PC-9 (cell line): Measurements from ENCODE around the gene SIK3. TPM values are rescaled to one million over a fixed set of nuclear protein-coding genes. Genes with fewer than 3 reads are reported as not detected.

Experiments
- BruUV-seq: library from RNA; stranded (reverse); fragments of 400-500 nt; replicated peaks from 2 replicates; lab custom pipeline; 2021; lab: Mats Ljungman, UMichigan
- CTCF ChIA-PET: fragments of 300-600 bp; sonication (Branson Sonifier 250); formaldehyde crosslinking; loops from one replicate; lab custom pipeline; 2022; ENCODE audit warnings: antibody characterized with exemption; lab: Charles Lee
- POLR2A ChIA-PET: fragments of 300-600 bp; sonication (Branson Sonifier 250); formaldehyde crosslinking; loops from one replicate; lab custom pipeline; 2022; ENCODE audit warnings: antibody characterized with exemption; ENCODE audit not compliant: unreplicated experiment; lab: Charles Lee
- DNase-seq, 2 experiments: peaks; one replicate each; pipeline versions ENCODE4 v3.0.0 to v3.0.0-alpha.2; 2015 to 2022; ENCODE audit warnings: mixed read lengths in 1 of 2
- H2AFZ ChIP-seq: fragments of 200-600 bp; sonication (generic); 2 replicates; pipeline ENCODE4 v1.8.1; 2017; ENCODE audit warnings: antibody characterized with exemption
- H3F3A ChIP-seq: fragments of 200-600 bp; sonication (generic); 2 replicates; pipeline ENCODE4 v1.8.1; 2017; ENCODE audit warnings: antibody characterized with exemption, mild to moderate bottlenecking, low read depth; ENCODE audit not compliant: insufficient read depth
- H3K27ac ChIP-seq: fragments of 200-600 bp; sonication (generic); 2 replicates; pipeline ENCODE4 v1.6.1; 2016; ENCODE audit warnings: mixed run types
- H3K27me3 ChIP-seq: fragments of 200-600 bp; sonication (generic); 2 replicates; pipeline ENCODE4 v1.6.1; 2016; ENCODE audit warnings: low read depth, mixed run types; ENCODE audit not compliant: insufficient read depth
- H3K36me3 ChIP-seq: fragments of 200-600 bp; sonication (generic); 2 replicates; pipeline ENCODE4 v1.6.1; 2016; ENCODE audit warnings: low read depth, mixed run types
- H3K4me1 ChIP-seq: fragments of 200-600 bp; sonication (generic); replicated peaks from 2 replicates; pipeline ENCODE4 v1.6.1; 2016; ENCODE audit warnings: mixed run types; ENCODE audit not compliant: insufficient read depth
- H3K4me2 ChIP-seq: fragments of 200-600 bp; sonication (generic); 2 replicates; pipeline ENCODE4 v1.6.1; 2017; ENCODE audit warnings: mixed run types
- H3K4me3 ChIP-seq: fragments of 200-600 bp; sonication (generic); 2 replicates; pipeline ENCODE4 v1.6.1; 2016; ENCODE audit warnings: mixed run types
- H3K79me2 ChIP-seq: fragments of 200-600 bp; sonication (generic); 2 replicates; pipeline ENCODE4 v1.6.1; 2017; ENCODE audit warnings: low read depth, mixed run types
- H3K9me2 ChIP-seq: fragments of 200-600 bp; sonication (generic); 2 replicates; pipeline ENCODE4 v1.8.1; 2017; ENCODE audit warnings: mild to moderate bottlenecking; ENCODE audit not compliant: insufficient read depth
- H3K9me3 ChIP-seq: fragments of 200-600 bp; sonication (generic); 2 replicates; pipeline ENCODE4 v1.8.1; 2016; ENCODE audit warnings: low read depth; ENCODE audit not compliant: insufficient read depth
- H4K20me1 ChIP-seq: fragments of 200-600 bp; sonication (generic); 2 replicates; pipeline ENCODE4 v1.8.1; 2017; ENCODE audit not compliant: insufficient read depth
- CTCF ChIP-seq: fragments of 200-600 bp; sonication (generic); conservative IDR thresholded peaks from 2 replicates; pipeline ENCODE4 v1.6.1; 2017; ENCODE audit warnings: mixed run types, antibody characterized with exemption, mild to moderate bottlenecking, moderate library complexity
- EZH2 ChIP-seq: fragments of 200-600 bp; sonication (generic); IDR thresholded peaks from 2 replicates; pipeline ENCODE4 v1.8.0; 2017; ENCODE audit warnings: antibody characterized with exemption, low read depth
- intact Hi-C: fragments of 100-400 bp; cut with micrococcal nuclease; formaldehyde crosslinking; loops from one replicate; pipeline ENCODE4 v1.10.0; 2022; ENCODE audit not compliant: unreplicated experiment
- total RNA-seq: library from RNA; stranded (reverse); gene quantifications from 2 replicates; pipeline ENCODE4 v1.2.3, GENCODE V29; 2021

SIK3 gene
- total RNA-seq, 1 experiment from 2014 or later, result 30.2 TPM

GRCh38 chr11:116935089-116935488, 163.1 kb downstream of the SIK3 start:
- H2AFZ ChIP-seq, result no peak overlapping the region
- TF ChIP-seq EZH2 (no peak), CTCF (no peak)
- DNase-seq, result no peak
- BruUV-seq, result no TSS peak
- POLR2A ChIA-PET, result no interaction called here
- H3K9me2 ChIP-seq, result no peaks in the 10 kb centered on the region
- peaks cover 13% of the 10 kb centered on the region for H3K4me1 ChIP-seq
- H3K27me3 ChIP-seq, result no peaks in the 10 kb centered on the region
- no peaks in the 10 kb centered on the region; the same call in 1 of the 2 replicates for H3F3A ChIP-seq
- no peaks in the 10 kb centered on the region for H3K9me3 ChIP-seq
- no peak overlapping the region for H3K27ac ChIP-seq
- H3K4me3 ChIP-seq, result no peak overlapping the region
- no peaks in the 10 kb centered on the region for H3K79me2 ChIP-seq
- H4K20me1 ChIP-seq, result no peaks in the 10 kb centered on the region
- intact Hi-C loops, result no loop called here
- CTCF ChIA-PET, result no interaction called here
- H3K36me3 ChIP-seq, result no peaks in the 10 kb centered on the region
- H3K4me2 ChIP-seq, result no peak overlapping the region

GRCh38 chr11:116933961-116934360, 164.3 kb downstream of the SIK3 start:
- H4K20me1 ChIP-seq, result no peaks in the 10 kb centered on the region
- H3K27ac ChIP-seq, result no peak overlapping the region
- no peaks in the 10 kb centered on the region for H3K79me2 ChIP-seq
- H3K4me1 ChIP-seq, result peaks cover 13% of the 10 kb centered on the region
- no TSS peak for BruUV-seq
- no peaks in the 10 kb centered on the region; the same call in 1 of the 2 replicates for H3F3A ChIP-seq
- no peak for DNase-seq
- H3K36me3 ChIP-seq, result no peaks in the 10 kb centered on the region
- no peaks in the 10 kb centered on the region for H3K9me3 ChIP-seq
- H3K4me3 ChIP-seq, result no peak overlapping the region
- H3K4me2 ChIP-seq, result no peak overlapping the region
- H2AFZ ChIP-seq, result no peak overlapping the region
- ChIA-PET CTCF (no interaction called here), POLR2A (no interaction called here)
- intact Hi-C loops, result no loop called here
- no peaks in the 10 kb centered on the region for H3K9me2 ChIP-seq
- H3K27me3 ChIP-seq, result no peaks in the 10 kb centered on the region
- TF ChIP-seq EZH2 (no peak), CTCF (no peak)

GRCh38 chr11:116932181-116932580, 166.0 kb downstream of the SIK3 start:
- Histone ChIP-seq H3F3A (no peaks in the 10 kb centered on the region; the same call in 1 of the 2 replicates), H4K20me1 (no peaks in the 10 kb centered on the region), H3K4me1 (peaks cover 13% of the 10 kb centered on the region), H3K9me2 (no peaks in the 10 kb centered on the region), H3K36me3 (no peaks in the 10 kb centered on the region), H3K79me2 (no peaks in the 10 kb centered on the region), H3K4me2 (no peak overlapping the region), H2AFZ (no peak overlapping the region), H3K4me3 (no peak overlapping the region), H3K27ac (no peak overlapping the region), H3K27me3 (no peaks in the 10 kb centered on the region), H3K9me3 (no peaks in the 10 kb centered on the region)
- intact Hi-C loops, result no loop called here
- BruUV-seq, result no TSS peak
- no peak for TF ChIP-seq CTCF
- no peak for TF ChIP-seq EZH2
- ChIA-PET CTCF (interaction anchor here (0.6 kb wide), 1 partner anchor 59 kb away, joined by 3 read pairs; no protein-coding TSS in a partner anchor), POLR2A (no interaction called here)
- no peak for DNase-seq
